Ramos (cell line): ENCODE measurements around the gene NEK3.
"Not testable (repeated sequence)": the region's sequence is repeated elsewhere in the genome, so short reads cannot be mapped to it uniquely, and the experiment has no call there.

Experiments used
- in situ Hi-C: fragments of 300-500 bp; cut with MboI; formaldehyde crosslinking; loops from one replicate; pipeline ENCODE4 v1.14.3; 2022; ENCODE audit warnings: low sequenced_read_pairs; ENCODE audit not compliant: unreplicated experiment

The NEK3 gene

DNA sequence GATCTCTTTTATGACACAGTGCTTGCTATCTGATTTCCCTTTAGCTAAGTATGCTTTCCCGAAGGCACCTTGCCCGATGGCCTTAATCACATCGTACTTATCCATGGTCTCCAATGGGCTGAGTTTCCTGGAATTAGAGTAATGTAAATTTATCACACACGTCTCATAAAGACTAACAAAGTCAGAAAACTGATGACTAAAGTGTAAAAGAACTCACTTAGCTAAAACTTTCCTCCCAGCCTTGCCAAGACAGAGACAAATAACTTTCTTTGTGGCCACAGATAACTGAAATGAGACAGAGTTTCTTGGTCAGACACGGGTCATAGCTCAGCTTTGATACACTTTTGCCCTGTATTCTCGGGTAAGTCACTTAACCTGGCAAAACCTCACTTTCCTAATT is 32.0 kb downstream of the NEK3 start:
- in situ Hi-C loops = loop anchor here (10.0 kb wide), 1 partner anchor 123 kb away; no protein-coding TSS in a partner anchor

DNA sequence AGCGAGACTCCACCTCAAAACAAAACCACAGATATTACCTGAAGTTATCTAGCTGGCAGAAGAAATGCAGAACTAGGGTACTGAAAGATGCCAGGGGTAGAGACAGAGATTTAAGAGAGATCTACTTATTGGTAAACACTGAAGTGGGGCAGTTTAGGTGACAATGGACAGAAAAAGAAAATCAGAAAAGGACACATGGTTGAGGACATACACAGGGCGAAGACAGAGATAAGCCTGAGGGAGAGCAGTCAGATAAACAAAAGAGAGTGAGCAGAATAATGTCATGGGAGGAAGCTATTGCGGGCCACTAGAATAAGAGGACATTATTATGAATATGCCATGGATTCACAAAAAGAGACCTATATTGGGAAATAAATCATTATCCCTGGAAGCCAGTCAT is 33.9 kb downstream of the NEK3 start:
- in situ Hi-C loops = loop anchor here (10.0 kb wide), 1 partner anchor 121 kb away; no protein-coding TSS in a partner anchor

DNA sequence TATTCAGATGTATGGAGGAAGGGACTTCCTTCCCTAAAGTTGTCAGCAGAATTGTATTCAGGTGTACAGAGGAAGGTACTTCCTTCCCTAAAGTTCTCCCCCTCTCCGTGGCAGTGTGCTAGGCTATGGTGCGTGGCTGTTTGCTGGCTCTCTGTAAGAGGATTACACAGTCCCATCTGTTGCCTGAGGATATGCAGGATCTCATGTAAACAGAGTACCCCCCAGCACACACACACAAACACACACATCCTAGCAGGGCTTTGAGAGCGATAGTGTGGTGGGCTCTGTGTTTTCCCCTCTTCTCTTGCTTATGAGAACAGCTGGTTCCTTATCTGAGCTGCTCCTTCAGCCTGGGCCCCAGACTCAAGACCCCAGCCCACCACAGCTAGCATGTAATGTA is 40.8 kb downstream of the NEK3 start:
- in situ Hi-C loops = no loop called here

DNA sequence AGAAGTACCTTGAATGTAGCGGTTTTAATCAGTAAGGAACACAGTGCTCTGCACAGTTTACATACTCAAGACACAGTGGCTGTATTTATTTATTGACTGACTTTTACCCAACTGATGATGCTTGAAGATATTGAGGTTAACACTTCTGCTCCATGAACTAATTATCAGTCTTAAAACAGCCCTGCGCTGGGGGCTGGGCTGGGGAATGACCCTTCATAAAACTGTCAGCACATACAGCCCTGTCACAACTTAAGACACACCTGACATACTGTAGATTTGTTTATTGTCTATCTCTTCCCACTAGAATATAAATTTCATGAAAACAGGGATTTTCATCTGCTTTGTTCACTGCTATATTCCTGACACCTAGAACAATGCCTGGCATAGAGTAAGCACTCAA is 41.3 kb downstream of the NEK3 start:
- in situ Hi-C loops = no loop called here

DNA sequence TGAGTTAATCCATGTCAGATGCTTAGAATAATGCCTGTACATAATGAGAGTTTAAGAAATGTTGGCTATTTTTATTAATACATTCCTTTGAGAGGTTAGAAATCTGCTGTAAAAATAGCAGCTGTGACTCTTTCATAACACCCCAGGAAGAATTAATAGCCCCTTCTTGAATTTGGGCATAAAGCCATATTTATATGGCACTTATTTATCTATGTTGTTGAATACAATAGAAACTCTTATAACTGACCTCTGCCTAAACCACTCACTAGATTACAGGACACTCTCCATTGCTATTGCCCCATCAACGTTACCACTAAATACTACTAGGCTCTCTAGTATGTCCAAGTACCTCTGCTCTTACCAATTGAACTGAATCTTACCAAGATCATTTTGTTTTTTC is 46.8 kb downstream of the NEK3 start:
- in situ Hi-C loops = no loop called here

DNA sequence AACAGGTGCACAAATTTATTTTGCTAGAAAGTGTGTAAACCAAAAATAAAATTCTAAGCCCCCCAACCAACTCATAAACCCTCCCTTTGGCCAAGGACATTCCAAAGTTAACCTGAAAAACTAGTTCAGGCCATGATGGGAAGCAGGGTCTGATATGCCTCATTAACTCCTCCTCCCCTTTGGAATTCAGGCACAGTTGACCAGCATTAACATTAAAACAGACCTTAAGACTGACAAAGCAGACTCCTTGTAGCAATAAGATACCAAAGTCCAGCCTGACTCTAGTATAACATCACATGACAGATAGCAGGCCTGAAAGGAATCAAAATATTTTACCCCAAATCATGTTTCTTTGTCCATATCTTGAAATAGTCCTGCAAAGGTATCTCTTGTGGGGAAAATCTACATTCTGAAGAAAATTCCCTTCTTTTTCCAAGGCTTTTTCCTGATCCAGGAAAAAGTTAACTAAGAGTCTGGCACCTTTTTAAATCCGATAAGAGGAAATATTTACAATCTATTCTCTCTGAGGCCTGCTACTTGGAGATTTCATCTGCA is 50.2 kb downstream of the NEK3 start:
- in situ Hi-C loops = no loop called here

DNA sequence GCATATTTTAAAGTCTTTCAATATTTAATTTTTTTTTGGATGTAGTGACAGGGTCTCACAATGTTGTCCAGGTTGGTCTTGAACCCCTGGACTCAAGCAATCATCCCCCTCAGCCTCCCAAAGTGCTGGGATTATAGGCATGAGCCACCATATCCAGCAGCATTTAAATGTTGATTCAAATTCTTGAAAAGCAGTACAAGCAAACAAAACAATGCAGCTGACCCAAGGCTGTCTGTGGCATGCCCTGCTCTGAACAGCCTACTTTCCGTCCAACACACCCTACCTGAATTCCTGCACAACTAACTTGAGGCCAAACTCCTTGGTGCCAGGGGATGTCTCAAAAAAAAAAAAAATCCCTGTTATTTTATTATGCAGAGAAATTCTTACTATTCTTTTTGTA is 53.6 kb downstream of the NEK3 start:
- in situ Hi-C loops = no loop called here

DNA sequence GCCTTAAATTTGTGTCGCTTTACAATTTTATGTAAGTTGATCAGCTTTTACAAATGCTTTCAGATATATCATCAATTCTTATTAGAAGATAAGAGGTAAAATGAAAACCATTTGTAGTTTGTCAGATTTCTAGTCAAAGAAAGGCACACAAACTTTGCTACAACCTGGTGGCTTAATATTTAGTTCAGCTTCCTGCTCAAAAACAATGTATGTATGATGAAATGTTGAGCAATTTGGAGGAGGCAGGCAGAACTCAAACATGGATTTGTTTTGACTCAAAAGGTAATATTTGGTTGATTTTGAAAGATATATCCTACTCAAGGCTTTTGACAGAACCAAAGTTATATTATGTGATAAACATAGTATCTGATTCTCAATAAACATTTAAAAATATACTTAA is 54.8 kb downstream of the NEK3 start:
- in situ Hi-C loops = no loop called here

DNA sequence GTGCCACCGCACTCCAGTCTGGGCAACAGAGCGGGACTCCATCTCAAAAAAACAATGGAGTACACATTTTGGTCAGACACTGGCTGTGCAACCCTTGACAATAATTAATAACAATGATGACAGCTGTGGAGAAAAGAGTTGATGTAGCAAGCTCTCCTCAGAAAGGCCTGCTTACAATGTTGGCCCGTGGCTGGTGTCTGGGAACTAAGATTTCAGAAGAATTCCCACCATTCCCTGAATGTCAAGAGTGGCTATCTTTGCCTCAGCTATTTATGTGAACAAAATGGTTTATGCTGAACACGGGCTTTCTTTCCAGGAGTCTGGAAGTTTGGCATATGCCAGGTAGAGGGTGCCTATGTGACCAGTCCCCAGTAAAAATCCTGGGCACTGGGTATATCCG is 56.0 kb downstream of the NEK3 start:
- in situ Hi-C loops = no loop called here

DNA sequence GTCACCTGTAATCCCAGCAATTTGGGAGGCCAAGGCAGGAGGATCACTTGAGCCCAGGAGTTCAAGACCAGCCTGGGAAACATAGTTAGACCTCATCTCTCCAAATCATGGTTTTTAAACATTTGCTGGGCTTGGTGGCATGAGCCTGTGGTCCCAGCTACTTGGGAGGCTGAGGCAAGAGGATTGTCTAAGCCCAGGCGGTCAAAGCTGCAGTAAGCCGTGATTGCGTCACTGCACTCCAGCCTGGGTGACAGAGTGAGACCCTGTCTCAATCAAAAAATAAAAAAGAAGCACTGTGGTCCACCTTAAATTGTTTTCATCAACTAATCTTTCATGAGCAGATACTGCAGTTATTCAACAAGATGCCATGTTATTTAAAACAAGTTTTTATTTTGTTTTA is 57.0 kb downstream of the NEK3 start:
- in situ Hi-C loops = not testable (repeated sequence)

DNA sequence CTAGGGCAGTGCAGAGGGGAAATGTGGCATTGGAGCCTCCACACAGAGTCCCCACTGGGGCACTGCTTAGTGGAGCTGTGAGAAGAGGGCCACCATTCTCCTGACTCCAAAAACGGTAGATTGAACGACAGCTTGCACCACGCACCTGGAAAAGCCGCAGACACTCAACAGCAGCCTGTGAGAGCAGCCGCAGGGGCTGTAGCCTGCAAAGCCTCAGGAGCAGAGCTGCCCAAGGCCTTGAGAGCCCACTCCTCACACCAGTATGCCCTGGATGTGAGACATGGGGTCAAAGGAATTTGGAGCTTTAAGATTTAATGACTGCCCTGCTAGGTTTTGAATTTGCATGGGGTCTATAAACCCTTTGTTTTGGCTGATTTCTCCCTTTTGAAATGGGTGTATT is 62.2 kb downstream of the NEK3 start:
- in situ Hi-C loops = no loop called here

DNA sequence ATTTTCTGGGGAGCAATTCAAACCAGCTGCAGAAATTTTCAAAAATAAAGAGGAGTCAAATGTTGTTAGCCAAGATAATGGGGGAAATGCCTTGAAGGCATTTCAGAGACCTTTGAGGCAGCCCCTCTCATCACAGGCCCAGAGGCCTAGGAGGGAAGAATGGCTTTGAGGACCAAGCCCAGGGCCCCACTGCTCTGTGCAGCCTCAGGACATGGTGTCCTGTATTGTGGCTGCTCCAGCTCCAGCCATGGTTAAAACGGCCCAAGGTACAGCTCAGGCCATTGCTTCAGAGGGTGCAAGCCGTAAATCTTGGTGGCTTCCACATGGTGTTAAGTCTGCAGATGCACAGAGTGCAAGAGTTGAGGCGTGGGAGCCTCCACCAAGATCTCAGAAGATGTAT is 62.6 kb downstream of the NEK3 start:
- in situ Hi-C loops = no loop called here

DNA sequence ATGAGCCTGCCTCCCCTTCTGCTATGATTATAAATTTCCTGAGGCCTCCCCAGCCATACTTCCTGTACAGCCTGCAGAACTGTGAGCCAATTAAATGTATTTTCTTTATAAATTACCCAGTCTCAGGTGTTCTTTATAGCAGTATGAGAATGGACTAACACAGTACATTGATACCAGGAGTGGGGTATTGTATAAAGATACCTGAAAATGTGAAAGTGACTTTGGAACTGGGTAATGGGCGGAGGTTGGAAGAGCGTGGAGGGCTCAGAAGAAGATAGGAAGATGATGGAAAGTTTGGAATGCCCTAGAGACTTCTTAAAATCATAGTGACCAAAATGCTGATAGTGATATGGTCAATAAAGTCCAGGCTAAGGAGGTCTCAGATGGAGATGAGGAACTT is 63.3 kb downstream of the NEK3 start:
- in situ Hi-C loops = no loop called here

DNA sequence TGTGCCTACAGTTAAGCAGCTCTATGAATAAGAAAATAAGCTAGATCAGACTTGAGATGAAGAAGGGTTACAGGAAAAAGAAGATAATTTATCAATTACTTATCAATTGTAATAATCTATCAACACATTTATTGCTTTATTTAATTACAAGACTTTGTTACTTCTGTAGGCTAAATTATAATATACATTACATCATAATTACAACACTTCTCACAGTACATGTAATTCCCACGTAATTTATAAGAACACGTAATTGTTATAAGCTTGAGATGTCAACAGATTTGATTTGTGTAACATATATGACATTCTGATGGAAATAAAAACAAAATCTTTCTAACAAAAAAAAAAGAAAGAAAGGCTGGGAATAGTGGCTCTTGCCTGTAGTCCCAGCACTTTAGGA is 67.3 kb downstream of the NEK3 start:
- in situ Hi-C loops = no loop called here

DNA sequence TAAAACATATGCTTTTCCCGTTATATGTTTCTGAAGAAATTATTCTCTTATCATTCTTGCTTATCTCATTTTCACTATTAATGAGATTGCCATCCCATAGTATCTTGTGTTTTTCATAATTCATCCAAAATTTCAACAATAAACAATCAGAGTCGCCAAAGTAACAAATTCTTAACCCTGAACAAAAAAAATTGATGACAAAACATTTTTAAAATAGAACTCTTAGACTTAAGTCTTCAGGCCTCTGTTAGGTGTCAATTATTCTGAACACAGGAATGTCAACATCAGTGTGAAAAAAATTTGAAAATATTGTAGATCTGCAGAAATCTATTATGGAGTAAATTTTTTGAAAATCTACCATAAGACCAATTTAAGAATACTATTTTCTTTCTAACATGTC is 67.9 kb downstream of the NEK3 start:
- in situ Hi-C loops = no loop called here

DNA sequence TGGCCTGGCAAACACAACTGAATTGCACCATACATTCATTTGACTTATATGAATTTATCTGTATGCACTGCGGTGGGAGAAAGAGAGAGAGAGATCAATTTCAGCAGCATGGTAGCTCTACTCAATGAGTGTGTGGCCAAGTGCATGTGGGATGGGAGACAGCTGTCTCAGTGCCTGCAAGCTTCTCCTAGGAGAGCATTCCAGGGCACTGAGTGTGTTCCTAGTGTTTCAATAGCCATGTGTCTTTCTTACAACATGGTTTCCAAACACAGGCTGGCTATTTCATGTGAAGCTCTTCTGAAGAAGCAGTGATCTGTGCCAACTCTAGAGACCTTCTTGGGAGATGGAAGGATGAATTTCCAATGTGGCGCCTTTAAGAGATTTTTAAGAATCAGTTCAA is 74.0 kb downstream of the NEK3 start:
- in situ Hi-C loops = no loop called here

DNA sequence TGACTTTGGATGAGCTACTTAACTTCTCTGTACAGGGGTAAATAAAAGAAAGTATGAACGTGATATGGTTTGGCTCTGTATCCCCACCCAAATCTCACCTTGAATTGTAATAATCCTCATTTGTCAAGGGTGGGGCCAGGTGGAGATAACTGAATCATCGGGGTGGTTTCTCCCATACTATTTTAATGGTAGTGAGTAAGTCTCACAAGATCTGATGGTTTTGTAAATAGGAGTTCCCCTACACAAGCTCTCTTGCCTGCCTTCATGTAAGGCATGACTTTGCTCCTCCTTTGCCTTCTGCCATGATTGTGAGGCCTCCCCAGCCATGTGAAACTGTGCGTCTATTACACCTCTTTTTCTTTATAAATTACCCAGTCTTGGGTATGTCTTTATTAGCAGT is 74.4 kb downstream of the NEK3 start:
- in situ Hi-C loops = not testable (repeated sequence)
